Suprapubic skin (tissue), 4 donors: Measurements from ENCODE around the gene KLF13.

Experiments used
- CTCF ChIP-seq, 2 donors: fragments of 200-600 bp in 1 of 2; fragments of 450-650 bp in 1 of 2; sonication (generic) in 1 of 2; IDR thresholded peaks; one replicate each; pipeline ENCODE4 v1.5.1; 2016 to 2019; ENCODE audit warnings: antibody characterized with exemption in 2 of 2, mild to moderate bottlenecking in 1 of 2, moderate library complexity in 1 of 2
- EP300 ChIP-seq: sonication (generic); formaldehyde crosslinking; IDR thresholded peaks from one replicate; pipeline ENCODE4 v1.6.1; 2017; ENCODE audit warnings: antibody characterized with exemption
- POLR2A ChIP-seq, 2 donors: fragments of 450-650 bp; IDR thresholded peaks; one replicate each; pipeline ENCODE4 v1.6.1; 2017; ENCODE audit warnings: antibody characterized with exemption in 2 of 2, mild to moderate bottlenecking in 2 of 2, moderate library complexity in 2 of 2
- POLR2AphosphoS5 ChIP-seq, 3 donors: sonication (generic); formaldehyde crosslinking; IDR thresholded peaks; one replicate each; pipeline ENCODE4 v1.6.1; 2017; ENCODE audit warnings: antibody characterized with exemption in 3 of 3

GRCh38 chr15:31349233-31350141 lies 22.9 kb downstream of the KLF13 start:
- TF ChIP-seq EP300 (no peak), POLR2A (IDR thresholded peaks at IDR 0.05) (no peak), CTCF (IDR thresholded peaks at IDR 0.05) (no peak), POLR2AphosphoS5 (IDR thresholded peaks at IDR 0.05) (no peak)
